ENCODE results near the gene EPC2. TPM values are rescaled to one million over a fixed set of nuclear protein-coding genes. Genes with fewer than 3 reads are reported as not detected.
"Not testable (repeated sequence)": the region's sequence is repeated elsewhere in the genome, so short reads cannot be mapped to it uniquely, and the experiment has no call there.

EPC2 gene
- total RNA-seq, 1 experiment from 2014 or later: 20.3 TPM

DNA sequence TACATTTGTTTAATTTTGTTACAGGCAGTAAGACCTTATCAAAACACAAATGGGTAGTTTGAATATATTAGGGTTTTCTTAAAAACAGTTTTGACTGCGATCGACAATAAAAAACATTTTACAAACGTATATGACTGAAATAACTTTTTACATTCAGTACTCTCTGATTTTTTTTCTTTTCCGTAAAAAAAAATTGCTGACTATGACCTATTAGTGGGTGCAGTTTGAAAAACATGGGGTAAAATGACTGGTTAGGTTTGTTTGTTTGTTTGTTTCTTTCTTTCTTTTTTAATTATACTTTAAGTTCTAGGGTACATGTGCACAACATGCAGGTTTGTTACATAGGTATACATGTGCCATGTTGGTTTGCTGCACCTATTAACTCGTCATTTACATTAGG lies 36.9 kb downstream of the EPC2 start (continued):
- no peak for TF ChIP-seq ZNF423 (CRISPR knock-in tag; IDR thresholded peaks at IDR 0.05)
- no peak for TF ChIP-seq NR1H2 (CRISPR knock-in tag; IDR thresholded peaks at IDR 0.05)
- TF ChIP-seq ZNF263 (CRISPR knock-in tag; IDR thresholded peaks at IDR 0.05; ENCODE audit: low read depth): no peak

- H3K9me3 Mint-ChIP-seq: not testable (repeated sequence)
Measured at GRCh38 chr2:148681862-148682261, 37.3 kb downstream of the EPC2 start.

GRCh38 chr2:148684507-148684906 lies 40.0 kb downstream of the EPC2 start:
- peaks cover 10% of the 10 kb centered on the region for H3K9me3 Mint-ChIP-seq
- no peak overlapping the region for H3K4me3 Mint-ChIP-seq
- no peak for DNase-seq (ENCODE audit: low spot score)
- no peaks in the 10 kb centered on the region for H3K27me3 Mint-ChIP-seq (ENCODE audit: low read depth)
- TF ChIP-seq IRF2 (CRISPR knock-in tag; IDR thresholded peaks at IDR 0.05; ENCODE audit: borderline replicate concordance, low read depth) (no peak), NFYB (CRISPR knock-in tag; conservative IDR thresholded peaks at IDR 0.05; ENCODE audit: low read depth) (no peak), ARID4B (CRISPR knock-in tag; IDR thresholded peaks at IDR 0.05; ENCODE audit: borderline replicate concordance) (no peak), GTF2I (CRISPR knock-in tag; conservative IDR thresholded peaks at IDR 0.05) (no peak)
- TF ChIP-seq, protein P1, sequence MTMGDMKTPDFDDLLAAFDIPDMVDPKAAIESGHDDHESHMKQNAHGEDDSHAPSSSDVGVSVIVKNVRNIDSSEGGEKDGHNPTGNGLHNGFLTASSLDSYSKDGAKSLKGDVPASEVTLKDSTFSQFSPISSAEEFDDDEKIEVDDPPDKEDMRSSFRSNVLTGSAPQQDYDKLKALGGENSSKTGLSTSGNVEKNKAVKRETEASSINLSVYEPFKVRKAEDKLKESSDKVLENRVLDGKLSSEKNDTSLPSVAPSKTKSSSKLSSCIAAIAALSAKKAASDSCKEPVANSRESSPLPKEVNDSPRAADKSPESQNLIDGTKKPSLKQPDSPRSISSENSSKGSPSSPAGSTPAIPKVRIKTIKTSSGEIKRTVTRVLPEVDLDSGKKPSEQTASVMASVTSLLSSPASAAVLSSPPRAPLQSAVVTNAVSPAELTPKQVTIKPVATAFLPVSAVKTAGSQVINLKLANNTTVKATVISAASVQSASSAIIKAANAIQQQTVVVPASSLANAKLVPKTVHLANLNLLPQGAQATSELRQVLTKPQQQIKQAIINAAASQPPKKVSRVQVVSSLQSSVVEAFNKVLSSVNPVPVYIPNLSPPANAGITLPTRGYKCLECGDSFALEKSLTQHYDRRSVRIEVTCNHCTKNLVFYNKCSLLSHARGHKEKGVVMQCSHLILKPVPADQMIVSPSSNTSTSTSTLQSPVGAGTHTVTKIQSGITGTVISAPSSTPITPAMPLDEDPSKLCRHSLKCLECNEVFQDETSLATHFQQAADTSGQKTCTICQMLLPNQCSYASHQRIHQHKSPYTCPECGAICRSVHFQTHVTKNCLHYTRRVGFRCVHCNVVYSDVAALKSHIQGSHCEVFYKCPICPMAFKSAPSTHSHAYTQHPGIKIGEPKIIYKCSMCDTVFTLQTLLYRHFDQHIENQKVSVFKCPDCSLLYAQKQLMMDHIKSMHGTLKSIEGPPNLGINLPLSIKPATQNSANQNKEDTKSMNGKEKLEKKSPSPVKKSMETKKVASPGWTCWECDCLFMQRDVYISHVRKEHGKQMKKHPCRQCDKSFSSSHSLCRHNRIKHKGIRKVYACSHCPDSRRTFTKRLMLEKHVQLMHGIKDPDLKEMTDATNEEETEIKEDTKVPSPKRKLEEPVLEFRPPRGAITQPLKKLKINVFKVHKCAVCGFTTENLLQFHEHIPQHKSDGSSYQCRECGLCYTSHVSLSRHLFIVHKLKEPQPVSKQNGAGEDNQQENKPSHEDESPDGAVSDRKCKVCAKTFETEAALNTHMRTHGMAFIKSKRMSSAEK (CRISPR knock-in tag; IDR thresholded peaks at IDR 0.05; ENCODE audit: borderline replicate concordance): no peak
- H3K36me3 Mint-ChIP-seq: no peaks in the 10 kb centered on the region
- no peak for ATAC-seq
- ChIA-PET CTCF (no interaction called here), POLR2A (no interaction called here)
- no peak overlapping the region; the same call in 1 of the 2 replicates for H3K27ac Mint-ChIP-seq
- H3K4me1 Mint-ChIP-seq: peaks cover 27% of the 10 kb centered on the region

More at GRCh38 chr2:148681862-148682261, 37.3 kb downstream of the EPC2 start:
- CTCF ChIA-PET; H3K36me3 Mint-ChIP-seq; POLR2A ChIA-PET; H3K4me3 Mint-ChIP-seq; H3K27ac Mint-ChIP-seq; H3K27me3 Mint-ChIP-seq (ENCODE audit: low read depth); ATAC-seq; DNase-seq (ENCODE audit: low spot score): not testable (repeated sequence)
- H3K4me1 Mint-ChIP-seq: peaks cover 21% of the 10 kb centered on the region

- Mint-ChIP-seq H3K27me3 (ENCODE audit: low read depth) (no peaks in the 10 kb centered on the region), H3K4me1 (peaks cover 20% of the 10 kb centered on the region), H3K36me3 (no peaks in the 10 kb centered on the region), H3K4me3 (no peak overlapping the region), H3K27ac (no peak overlapping the region), H3K9me3 (peaks cover 10% of the 10 kb centered on the region)
- POLR2A ChIA-PET: interaction anchor here (0.6 kb wide), 1 partner anchor 34 kb away, joined by 4 read pairs; no protein-coding TSS in a partner anchor
- no peak for TF ChIP-seq NFYB (CRISPR knock-in tag; conservative IDR thresholded peaks at IDR 0.05; ENCODE audit: low read depth)
- TF ChIP-seq ZNF671 (CRISPR knock-in tag; IDR thresholded peaks at IDR 0.05): no peak
- TF ChIP-seq ATF3 (CRISPR knock-in tag; conservative IDR thresholded peaks at IDR 0.05): no peak
- no peak for TF ChIP-seq NR1H2 (CRISPR knock-in tag; IDR thresholded peaks at IDR 0.05)
- DNase-seq (ENCODE audit: low spot score) (no peak), ATAC-seq (no peak)
- CTCF ChIA-PET: no interaction called here
Measured at GRCh38 chr2:148687543-148687942, 43.0 kb downstream of the EPC2 start.

Data from WTC11 (cell line).